AG04450 (cell line): Measurements from ENCODE around the gene CALHM2. TPM values are rescaled to one million over a fixed set of nuclear protein-coding genes. Genes with fewer than 3 reads are reported as not detected.

Source experiments
- CTCF ChIA-PET: fragments of 300-600, 350-600 bp; formaldehyde crosslinking; extraction: SDS; loops from one replicate; lab custom pipeline; 2022; ENCODE audit warnings: antibody characterized with exemption, inconsistent platforms; lab: Charles Lee
- POLR2A ChIA-PET: fragments of 350-600 bp; formaldehyde crosslinking; extraction: SDS; loops from one replicate; lab custom pipeline; 2021; ENCODE audit warnings: antibody characterized with exemption, inconsistent platforms; lab: Yijun Ruan, JAX
- DNase-seq: peaks from one replicate; pipeline ENCODE4 v3.0.0-alpha.2; 2011; ENCODE audit warnings: low read depth, low spot score
- H3K27ac ChIP-seq: one replicate; pipeline ENCODE4 v1.5.1; 2012; ENCODE audit warnings: low read depth, low read length, control low read depth
- H3K27me3 ChIP-seq: one replicate; pipeline ENCODE4 v1.6.0; 2012; ENCODE audit warnings: low read length; ENCODE audit not compliant: control insufficient read depth, insufficient read depth
- H3K4me3 ChIP-seq: 2 replicates; pipeline ENCODE4 v1.5.1; 2011; ENCODE audit warnings: mild to moderate bottlenecking, low read depth, low read length, control low read depth
- H3K9me3 ChIP-seq: 2 replicates; pipeline ENCODE4 v1.5.1; 2012; ENCODE audit warnings: low read length; ENCODE audit not compliant: control insufficient read depth, insufficient read depth
- CTCF ChIP-seq: IDR thresholded peaks from 2 replicates; pipeline ENCODE4 v1.5.1; 2011; ENCODE audit warnings: low read depth, low read length, control low read depth, inconsistent platforms
- polyA plus RNA-seq: library from polyadenylated mRNA; depleted of rRNA; stranded (reverse); fragments of >200 nt; gene quantifications from 2 replicates; pipeline ENCODE4 v1.2.3, GENCODE V29; 2011

The CALHM2 gene
- polyA plus RNA-seq, 1 experiment: 9.2 TPM

- ChIA-PET CTCF (no interaction called here), POLR2A (no interaction called here)
- H3K9me3 ChIP-seq: no peaks in the 10 kb centered on the region; the same call in 1 of the 2 replicates
- TF ChIP-seq CTCF: no peak
- peaks cover 4% of the 10 kb centered on the region for H3K27me3 ChIP-seq
- H3K27ac ChIP-seq: no peak overlapping the region
- DNase-seq: no peak
- H3K4me3 ChIP-seq: no peak overlapping the region
These were observed 4.0 kb upstream of the CALHM2 start for GRCh38 chr10:103456074-103456660.

GRCh38 chr10:103455235-103455634, 3.1 kb upstream of the CALHM2 start:
- ChIA-PET POLR2A (no interaction called here), CTCF (no interaction called here)
- H3K27ac ChIP-seq: no peak overlapping the region
- DNase-seq: no peak
- peaks cover 3% of the 10 kb centered on the region for H3K27me3 ChIP-seq
- H3K4me3 ChIP-seq: no peak overlapping the region
- H3K9me3 ChIP-seq: no peaks in the 10 kb centered on the region; the same call in 1 of the 2 replicates
- no peak for TF ChIP-seq CTCF

GRCh38 chr10:103454026-103454425, 1.9 kb upstream of the CALHM2 start:
- H3K27me3 ChIP-seq: no peaks in the 10 kb centered on the region
- CTCF ChIA-PET: interaction anchor here (1.0 kb wide), 1 partner anchor 29 kb away, joined by 4 read pairs; no protein-coding TSS in a partner anchor
- POLR2A ChIA-PET: interaction anchor here (0.6 kb wide), 1 partner anchor 9 kb away, joined by 3 read pairs; no protein-coding TSS in a partner anchor
- H3K4me3 ChIP-seq: no peak overlapping the region
- no peak for TF ChIP-seq CTCF
- H3K9me3 ChIP-seq: no peaks in the 10 kb centered on the region; the same call in 1 of the 2 replicates
- no peak overlapping the region for H3K27ac ChIP-seq
- DNase-seq: no peak

GRCh38 chr10:103452506-103453230, 498 bp upstream of the CALHM2 start:
- TF ChIP-seq CTCF: no peak
- H3K4me3 ChIP-seq: peak overlapping the region; percentile 73
- DNase-seq: no peak
- H3K9me3 ChIP-seq: no peaks in the 10 kb centered on the region; the same call in 1 of the 2 replicates
- POLR2A ChIA-PET: interaction anchor here (0.7 to 2.2 kb wide), 2 partner anchors 13 to 56 kb away, joined by 3 to 4 read pairs; partner anchors contain the start of genes ATP5MK and PDCD11
- peak overlapping the region; percentile 21 for H3K27ac ChIP-seq
- H3K27me3 ChIP-seq: no peaks in the 10 kb centered on the region
- CTCF ChIA-PET: interaction anchor here (1.8 kb wide), 1 partner anchor 33 kb away, joined by 6 read pairs; no protein-coding TSS in a partner anchor
